ENCODE results near the gene ACOT9.

GRCh38 chrX:23731951-23732350 lies 11.1 kb downstream of the ACOT9 start:
- TF ChIP-seq CTCF (conservative IDR thresholded peaks at IDR 0.05; ENCODE audit: low read depth, low read length) (no peak), EZH2 (IDR thresholded peaks at IDR 0.05; ENCODE audit: borderline replicate concordance, low read depth, low read length, poor library complexity, severe bottlenecking) (no peak)
